Body of pancreas (tissue), 4 donors: Measurements from ENCODE around the gene MAML2.

Experiments
- POLR2A ChIP-seq, 3 donors: fragments of 450-650 bp; IDR thresholded peaks; one replicate each; pipeline ENCODE4 v1.6.1; 2016; ENCODE audit warnings: antibody characterized with exemption in 3 of 3, mild to moderate bottlenecking in 2 of 3
- TF ChIP-seq, protein P1 (sequence below), 7 experiments: fragments of 450-650 bp in 4 of 7; fragments of 200-600 bp in 3 of 7; sonication (generic) in 3 of 7; IDR thresholded peaks; one replicate each; pipeline ENCODE4 v1.5.1; 2016 to 2019; ENCODE audit warnings: antibody characterized with exemption in 7 of 7

DNA sequence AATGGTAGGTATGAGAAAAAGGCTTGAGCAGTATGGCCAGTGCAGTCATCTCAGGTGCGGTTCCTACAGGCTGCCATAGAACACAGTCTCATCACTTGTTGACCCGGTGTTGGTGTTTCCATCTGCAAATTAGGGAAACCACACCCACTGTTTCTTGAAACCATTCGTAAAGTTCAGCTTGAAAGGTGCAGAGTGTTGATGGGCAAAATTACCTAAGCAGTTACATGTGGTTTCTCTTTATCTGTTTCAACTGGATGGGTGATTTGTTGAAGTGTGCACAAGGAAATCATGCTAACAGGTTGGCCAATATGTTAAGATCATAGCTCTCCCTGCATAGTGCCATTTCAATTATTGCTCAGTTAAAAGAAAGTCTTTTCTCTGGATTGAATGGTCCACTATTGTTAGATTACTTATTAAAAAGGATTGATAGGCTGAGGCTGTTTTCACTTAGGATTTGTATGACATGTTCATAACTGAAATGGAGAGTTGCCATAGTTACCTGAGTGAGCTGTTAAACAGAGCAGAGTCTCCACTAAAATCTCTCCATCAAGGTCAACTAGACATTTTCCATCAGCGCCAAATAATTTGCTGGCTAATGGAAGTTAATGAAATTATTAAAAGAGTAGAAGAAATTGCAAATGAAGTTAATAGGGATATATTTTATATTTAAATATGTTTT lies 215.9 kb downstream of the MAML2 start:
- TF ChIP-seq POLR2A (IDR thresholded peaks at IDR 0.05) = no peak
- TF ChIP-seq, protein P1, sequence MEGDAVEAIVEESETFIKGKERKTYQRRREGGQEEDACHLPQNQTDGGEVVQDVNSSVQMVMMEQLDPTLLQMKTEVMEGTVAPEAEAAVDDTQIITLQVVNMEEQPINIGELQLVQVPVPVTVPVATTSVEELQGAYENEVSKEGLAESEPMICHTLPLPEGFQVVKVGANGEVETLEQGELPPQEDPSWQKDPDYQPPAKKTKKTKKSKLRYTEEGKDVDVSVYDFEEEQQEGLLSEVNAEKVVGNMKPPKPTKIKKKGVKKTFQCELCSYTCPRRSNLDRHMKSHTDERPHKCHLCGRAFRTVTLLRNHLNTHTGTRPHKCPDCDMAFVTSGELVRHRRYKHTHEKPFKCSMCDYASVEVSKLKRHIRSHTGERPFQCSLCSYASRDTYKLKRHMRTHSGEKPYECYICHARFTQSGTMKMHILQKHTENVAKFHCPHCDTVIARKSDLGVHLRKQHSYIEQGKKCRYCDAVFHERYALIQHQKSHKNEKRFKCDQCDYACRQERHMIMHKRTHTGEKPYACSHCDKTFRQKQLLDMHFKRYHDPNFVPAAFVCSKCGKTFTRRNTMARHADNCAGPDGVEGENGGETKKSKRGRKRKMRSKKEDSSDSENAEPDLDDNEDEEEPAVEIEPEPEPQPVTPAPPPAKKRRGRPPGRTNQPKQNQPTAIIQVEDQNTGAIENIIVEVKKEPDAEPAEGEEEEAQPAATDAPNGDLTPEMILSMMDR (IDR thresholded peaks at IDR 0.05) = no peak
